HepG2 (cell line): ENCODE measurements around the gene RARS1.

Source experiments
- CHD2 ChIP-seq: IDR thresholded peaks from 2 replicates; pipeline ENCODE4 v1.6.1; 2011; ENCODE audit warnings: low read depth, low read length, improper control_type of control experiment
- DZIP1 ChIP-seq: sonication (generic); formaldehyde crosslinking; IDR thresholded peaks from 2 replicates; pipeline ENCODE4 v1.5.0; 2020; ENCODE audit warnings: mild to moderate bottlenecking, missing genetic modification reagents
- JARID2 ChIP-seq: sonication (generic); formaldehyde crosslinking; IDR thresholded peaks from 2 replicates; pipeline ENCODE4 v1.8.1; 2023; ENCODE audit warnings: missing genetic modification reagents, inconsistent platforms; ENCODE audit not compliant: insufficient replicate concordance
- MAF1 ChIP-seq: sonication (generic); formaldehyde crosslinking; IDR thresholded peaks from 2 replicates; pipeline ENCODE4 v1.5.0; 2020; ENCODE audit warnings: missing genetic modification reagents, borderline replicate concordance
- NR2F2 ChIP-seq: IDR thresholded peaks from 2 replicates; pipeline ENCODE4 v1.6.1; 2012; ENCODE audit warnings: low read depth, inconsistent platforms, borderline replicate concordance
- PAF1 ChIP-seq: IDR thresholded peaks from 2 replicates; pipeline ENCODE4 v1.6.1; 2016; ENCODE audit warnings: missing genetic modification reagents, missing compliant biosample characterization
- POLR2AphosphoS5 ChIP-seq: IDR thresholded peaks from 2 replicates; pipeline ENCODE4 v1.6.1; 2012; ENCODE audit warnings: low read depth, low read length
- TF ChIP-seq, protein P1 (sequence below): sonication (generic); formaldehyde crosslinking; IDR thresholded peaks from 2 replicates; pipeline ENCODE4 v1.4.0; 2020; ENCODE audit warnings: missing genetic modification reagents
- TF ChIP-seq, protein P2 (sequence below): sonication (generic); formaldehyde crosslinking; IDR thresholded peaks from 2 replicates; pipeline ENCODE4 v1.5.1; 2020; ENCODE audit warnings: missing genetic modification reagents, mild to moderate bottlenecking, borderline replicate concordance

DNA sequence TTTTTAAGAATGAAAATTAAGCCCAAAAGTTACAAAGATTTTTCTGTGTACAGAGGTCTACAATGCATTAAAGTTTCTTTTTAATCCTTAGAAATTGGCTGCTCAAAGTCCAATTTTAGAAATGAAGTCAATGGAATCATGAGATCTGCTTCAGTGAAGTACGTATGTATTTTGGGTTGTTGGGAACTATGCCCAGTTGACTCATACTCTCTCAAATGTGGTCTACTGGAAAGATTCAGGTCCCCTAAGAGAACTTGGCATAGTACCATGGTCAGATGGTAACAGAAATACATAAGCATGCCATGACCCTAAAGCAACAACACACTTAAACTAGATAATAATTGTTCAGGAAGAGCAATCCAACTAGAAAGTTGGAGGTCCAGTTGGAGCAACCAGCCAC lies 65.9 kb downstream of the RARS1 start:
- TF ChIP-seq POLR2AphosphoS5 (no peak), NR2F2 (no peak), JARID2 (CRISPR knock-in tag) (no peak), DZIP1 (CRISPR knock-in tag) (no peak), CHD2 (no peak), PAF1 (CRISPR knock-in tag) (no peak), MAF1 (CRISPR knock-in tag) (no peak)
- TF ChIP-seq, protein P1, sequence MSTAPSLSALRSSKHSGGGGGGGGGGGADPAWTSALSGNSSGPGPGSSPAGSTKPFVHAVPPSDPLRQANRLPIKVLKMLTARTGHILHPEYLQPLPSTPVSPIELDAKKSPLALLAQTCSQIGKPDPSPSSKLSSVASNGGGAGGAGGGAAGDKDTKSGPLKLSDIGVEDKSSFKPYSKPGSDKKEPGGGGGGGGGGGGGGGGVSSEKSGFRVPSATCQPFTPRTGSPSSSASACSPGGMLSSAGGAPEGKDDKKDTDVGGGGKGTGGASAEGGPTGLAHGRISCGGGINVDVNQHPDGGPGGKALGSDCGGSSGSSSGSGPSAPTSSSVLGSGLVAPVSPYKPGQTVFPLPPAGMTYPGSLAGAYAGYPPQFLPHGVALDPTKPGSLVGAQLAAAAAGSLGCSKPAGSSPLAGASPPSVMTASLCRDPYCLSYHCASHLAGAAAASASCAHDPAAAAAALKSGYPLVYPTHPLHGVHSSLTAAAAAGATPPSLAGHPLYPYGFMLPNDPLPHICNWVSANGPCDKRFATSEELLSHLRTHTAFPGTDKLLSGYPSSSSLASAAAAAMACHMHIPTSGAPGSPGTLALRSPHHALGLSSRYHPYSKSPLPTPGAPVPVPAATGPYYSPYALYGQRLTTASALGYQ (CRISPR knock-in tag) = no peak
- TF ChIP-seq, protein P2, sequence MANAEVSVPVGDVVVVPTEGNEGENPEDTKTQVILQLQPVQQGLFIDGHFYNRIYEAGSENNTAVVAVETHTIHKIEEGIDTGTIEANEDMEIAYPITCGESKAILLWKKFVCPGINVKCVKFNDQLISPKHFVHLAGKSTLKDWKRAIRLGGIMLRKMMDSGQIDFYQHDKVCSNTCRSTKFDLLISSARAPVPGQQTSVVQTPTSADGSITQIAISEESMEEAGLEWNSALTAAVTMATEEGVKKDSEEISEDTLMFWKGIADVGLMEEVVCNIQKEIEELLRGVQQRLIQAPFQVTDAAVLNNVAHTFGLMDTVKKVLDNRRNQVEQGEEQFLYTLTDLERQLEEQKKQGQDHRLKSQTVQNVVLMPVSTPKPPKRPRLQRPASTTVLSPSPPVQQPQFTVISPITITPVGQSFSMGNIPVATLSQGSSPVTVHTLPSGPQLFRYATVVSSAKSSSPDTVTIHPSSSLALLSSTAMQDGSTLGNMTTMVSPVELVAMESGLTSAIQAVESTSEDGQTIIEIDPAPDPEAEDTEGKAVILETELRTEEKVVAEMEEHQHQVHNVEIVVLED (CRISPR knock-in tag) = no peak
